Ishikawa (cell line): Measurements from ENCODE around the gene CARS1.

ENCODE experiments used
- CEBPB ChIP-seq: IDR thresholded peaks from 2 replicates; pipeline ENCODE4 v1.6.1; 2012
- CREB1 ChIP-seq: IDR thresholded peaks from 2 replicates; pipeline ENCODE4 v1.6.1; 2012; ENCODE audit warnings: low read depth
- EGR1 ChIP-seq: IDR thresholded peaks from 2 replicates; pipeline ENCODE4 v1.6.1; 2012
- EP300 ChIP-seq: IDR thresholded peaks from 2 replicates; pipeline ENCODE4 v1.6.1; 2012; ENCODE audit warnings: borderline replicate concordance
- FOXM1 ChIP-seq: IDR thresholded peaks from 2 replicates; pipeline ENCODE4 v1.6.1; 2012; ENCODE audit warnings: low read depth, borderline replicate concordance
- MAX ChIP-seq: IDR thresholded peaks from 2 replicates; pipeline ENCODE4 v1.6.1; 2012
- NFIC ChIP-seq: IDR thresholded peaks from 2 replicates; pipeline ENCODE4 v1.6.1; 2012
- RAD21 ChIP-seq: IDR thresholded peaks from 2 replicates; pipeline ENCODE4 v1.6.1; 2012; ENCODE audit warnings: low read depth
- REST ChIP-seq: IDR thresholded peaks from 2 replicates; pipeline ENCODE4 v1.6.1; 2012; ENCODE audit warnings: low read depth, mild to moderate bottlenecking
- TAF1 ChIP-seq: IDR thresholded peaks from 2 replicates; pipeline ENCODE4 v1.6.1; 2012; ENCODE audit warnings: low read depth, mild to moderate bottlenecking
- TCF12 ChIP-seq: IDR thresholded peaks from 2 replicates; pipeline ENCODE4 v1.6.1; 2012; ENCODE audit warnings: low read depth
- TEAD4 ChIP-seq: IDR thresholded peaks from 2 replicates; pipeline ENCODE4 v1.6.1; 2012
- USF1 ChIP-seq: IDR thresholded peaks from 2 replicates; pipeline ENCODE4 v1.6.1; 2012
- YY1 ChIP-seq: IDR thresholded peaks from 2 replicates; pipeline ENCODE4 v1.6.1; 2012; ENCODE audit warnings: low read depth
- ZBTB7A ChIP-seq: IDR thresholded peaks from 2 replicates; pipeline ENCODE4 v1.6.1; 2012; ENCODE audit warnings: low read depth

The CARS1 gene

GRCh38 chr11:2961080-2961479 lies 96.1 kb downstream of the CARS1 start:
- TF ChIP-seq YY1, result no peak
- TF ChIP-seq FOXM1, result no peak
- no peak for TF ChIP-seq REST
- no peak for TF ChIP-seq TAF1
- TF ChIP-seq CREB1, result no peak
- TF ChIP-seq NFIC, result no peak
- no peak for TF ChIP-seq USF1
- TF ChIP-seq TCF12, result no peak
- TF ChIP-seq MAX, result no peak
- no peak for TF ChIP-seq TEAD4
- TF ChIP-seq EP300, result no peak
- TF ChIP-seq ZBTB7A, result no peak
- TF ChIP-seq RAD21, result no peak
- TF ChIP-seq CEBPB, result no peak
- TF ChIP-seq EGR1, result no peak

GRCh38 chr11:2960139-2960538 lies 97.1 kb downstream of the CARS1 start:
- no peak for TF ChIP-seq FOXM1
- no peak for TF ChIP-seq NFIC
- TF ChIP-seq REST, result no peak
- TF ChIP-seq TAF1, result no peak
- TF ChIP-seq TCF12, result no peak
- TF ChIP-seq CREB1, result no peak
- no peak for TF ChIP-seq ZBTB7A
- no peak for TF ChIP-seq YY1
- TF ChIP-seq EP300, result no peak
- TF ChIP-seq EGR1, result no peak
- TF ChIP-seq RAD21, result no peak
- TF ChIP-seq MAX, result no peak
- TF ChIP-seq TEAD4, result no peak
- no peak for TF ChIP-seq USF1
- no peak for TF ChIP-seq CEBPB

GRCh38 chr11:2958251-2958650 lies 99.0 kb downstream of the CARS1 start:
- no peak for TF ChIP-seq YY1
- TF ChIP-seq REST, result no peak
- TF ChIP-seq MAX, result no peak
- no peak for TF ChIP-seq ZBTB7A
- TF ChIP-seq NFIC, result no peak
- no peak for TF ChIP-seq TCF12
- TF ChIP-seq TEAD4, result no peak
- no peak for TF ChIP-seq FOXM1
- TF ChIP-seq EP300, result no peak
- TF ChIP-seq CEBPB, result no peak
- no peak for TF ChIP-seq EGR1
- no peak for TF ChIP-seq USF1
- TF ChIP-seq RAD21, result no peak
- TF ChIP-seq CREB1, result no peak
- TF ChIP-seq TAF1, result no peak
